PC-3 (cell line): Measurements from ENCODE around the gene PDLIM5. TPM values are rescaled to one million over a fixed set of nuclear protein-coding genes. Genes with fewer than 3 reads are reported as not detected.

Source experiments
- ATAC-seq: fragments of 200-7000 bp; cut with Tn5 transposase; 2 replicates; pipeline ENCODE4 v1.9.1; 2020; ENCODE audit warnings: mild to moderate bottlenecking, moderate library complexity
- BruUV-seq: library from RNA; stranded (reverse); fragments of 400-500 nt; replicated peaks from 2 replicates; lab custom pipeline; 2021; lab: Mats Ljungman, UMichigan
- CTCF ChIA-PET: fragments of 300-600 bp; sonication (Branson Sonifier 250); formaldehyde crosslinking; loops from one replicate; lab custom pipeline; 2022; ENCODE audit warnings: antibody characterized with exemption; lab: Charles Lee
- POLR2A ChIA-PET: fragments of 300-600 bp; sonication (Branson Sonifier 250); formaldehyde crosslinking; loops from one replicate; lab custom pipeline; 2022; ENCODE audit warnings: antibody characterized with exemption; ENCODE audit not compliant: unreplicated experiment; lab: Charles Lee
- DNase-seq: peaks from one replicate; pipeline ENCODE4 v3.0.0-alpha.2; 2015
- H2AFZ ChIP-seq: fragments of 300-600 bp; sonication (generic); 2 replicates; pipeline ENCODE4 v1.6.0; 2016; ENCODE audit warnings: antibody characterized with exemption, low read length
- H3F3A ChIP-seq: fragments of 300-600 bp; sonication (generic); one replicate; pipeline ENCODE4 v1.6.0; 2017; ENCODE audit warnings: antibody characterized with exemption, low read length, control low read depth, mild to moderate bottlenecking; ENCODE audit not compliant: unreplicated experiment
- H3K27ac ChIP-seq: fragments of 300-600 bp; sonication (generic); 2 replicates; pipeline ENCODE4 v1.5.1; 2016; ENCODE audit warnings: mild to moderate bottlenecking, low read length
- H3K27me3 ChIP-seq: fragments of 300-600 bp; sonication (generic); 2 replicates; pipeline ENCODE4 v1.6.1; 2016; ENCODE audit warnings: low read length, mixed read lengths
- H3K36me3 ChIP-seq: fragments of 300-600 bp; sonication (generic); 2 replicates; pipeline ENCODE4 v1.6.1; 2016; ENCODE audit warnings: low read depth, mixed run types, low read length, mixed read lengths
- H3K4me1 ChIP-seq: fragments of 300-600 bp; sonication (generic); 2 replicates; pipeline ENCODE4 v1.5.1; 2016; ENCODE audit warnings: low read length; ENCODE audit not compliant: insufficient read depth
- H3K4me2 ChIP-seq: fragments of 300-600 bp; sonication (generic); 2 replicates; pipeline ENCODE4 v1.6.0; 2016; ENCODE audit warnings: low read length
- H3K4me3 ChIP-seq: fragments of 300-600 bp; sonication (generic); 2 replicates; pipeline ENCODE4 v1.5.1; 2016; ENCODE audit warnings: mild to moderate bottlenecking, low read length, mixed read lengths
- H3K79me2 ChIP-seq: fragments of 300-600 bp; sonication (generic); 2 replicates; pipeline ENCODE4 v1.6.1; 2017; ENCODE audit warnings: low read length, mixed read lengths
- H3K9ac ChIP-seq: fragments of 300-600 bp; sonication (generic); 2 replicates; pipeline ENCODE4 v1.6.0; 2016; ENCODE audit warnings: mild to moderate bottlenecking, low read length
- H3K9me2 ChIP-seq: fragments of 300-600 bp; sonication (generic); replicated peaks from 2 replicates; pipeline ENCODE4 v1.6.1; 2016; ENCODE audit warnings: mixed run types, low read length, mixed read lengths
- H3K9me3 ChIP-seq: fragments of 300-600 bp; sonication (generic); 2 replicates; pipeline ENCODE4 v1.6.1; 2016; ENCODE audit warnings: low read length, mixed read lengths
- H4K20me1 ChIP-seq: fragments of 300-600 bp; sonication (generic); 2 replicates; pipeline ENCODE4 v1.6.1; 2016; ENCODE audit warnings: low read length, mixed read lengths
- EZH2 ChIP-seq: fragments of 300-600 bp; sonication (generic); IDR thresholded peaks from one replicate; pipeline ENCODE4 v1.6.1; 2017; ENCODE audit warnings: antibody characterized with exemption, mild to moderate bottlenecking, low read length; ENCODE audit not compliant: unreplicated experiment
- EZH2phosphoT487 ChIP-seq: fragments of 300-600 bp; sonication (generic); IDR thresholded peaks from 2 replicates; pipeline ENCODE4 v1.6.1; 2018; ENCODE audit warnings: mild to moderate bottlenecking, antibody characterized with exemption, low read length, borderline replicate concordance
- intact Hi-C: fragments of 100-400 bp; cut with micrococcal nuclease; formaldehyde crosslinking; loops from 2 replicates; pipeline ENCODE4 v1.9.0; 2023
- total RNA-seq: library from RNA; depleted of rRNA; stranded (reverse); fragments of >200 nt; gene quantifications from 2 replicates; pipeline ENCODE4 v1.2.3, GENCODE V29; 2014
- TF ChIP-seq, protein P1 (sequence below): fragments of 300-600 bp; sonication (generic); conservative IDR thresholded peaks from 2 replicates; pipeline ENCODE4 v1.5.1; 2017; ENCODE audit warnings: antibody characterized with exemption, low read depth, mild to moderate bottlenecking, low read length

PDLIM5 gene
- total RNA-seq, 1 experiment from 2014 or later, result 57.8 TPM

DNA sequence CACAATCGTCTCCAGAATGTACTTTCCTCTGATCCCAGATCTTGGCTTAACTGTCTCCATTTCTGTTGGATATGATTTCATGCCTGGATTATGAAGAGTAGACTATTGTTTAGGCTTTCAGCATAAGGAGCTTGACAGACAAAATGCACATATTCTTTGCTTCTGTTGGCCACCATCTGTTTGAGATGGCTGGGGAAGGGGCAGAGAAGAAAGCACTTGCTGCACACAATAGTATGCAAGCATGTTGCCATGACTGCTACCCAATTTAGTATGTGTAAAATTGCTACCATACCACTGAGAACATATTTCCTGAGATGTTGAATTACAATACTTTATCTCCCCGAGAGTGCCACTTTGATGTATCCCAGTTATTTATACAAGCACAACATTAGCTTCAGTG is 178.1 kb downstream of the PDLIM5 start:
- H3K4me1 ChIP-seq, result no peaks in the 10 kb centered on the region
- H3F3A ChIP-seq, result no peaks in the 10 kb centered on the region
- H3K9me2 ChIP-seq, result no peaks in the 10 kb centered on the region
- H4K20me1 ChIP-seq, result no peaks in the 10 kb centered on the region
- BruUV-seq, result no TSS peak
- CTCF ChIA-PET, result no interaction called here
- intact Hi-C loops, result no loop called here
- no peak for TF ChIP-seq EZH2
- TF ChIP-seq, protein P1, sequence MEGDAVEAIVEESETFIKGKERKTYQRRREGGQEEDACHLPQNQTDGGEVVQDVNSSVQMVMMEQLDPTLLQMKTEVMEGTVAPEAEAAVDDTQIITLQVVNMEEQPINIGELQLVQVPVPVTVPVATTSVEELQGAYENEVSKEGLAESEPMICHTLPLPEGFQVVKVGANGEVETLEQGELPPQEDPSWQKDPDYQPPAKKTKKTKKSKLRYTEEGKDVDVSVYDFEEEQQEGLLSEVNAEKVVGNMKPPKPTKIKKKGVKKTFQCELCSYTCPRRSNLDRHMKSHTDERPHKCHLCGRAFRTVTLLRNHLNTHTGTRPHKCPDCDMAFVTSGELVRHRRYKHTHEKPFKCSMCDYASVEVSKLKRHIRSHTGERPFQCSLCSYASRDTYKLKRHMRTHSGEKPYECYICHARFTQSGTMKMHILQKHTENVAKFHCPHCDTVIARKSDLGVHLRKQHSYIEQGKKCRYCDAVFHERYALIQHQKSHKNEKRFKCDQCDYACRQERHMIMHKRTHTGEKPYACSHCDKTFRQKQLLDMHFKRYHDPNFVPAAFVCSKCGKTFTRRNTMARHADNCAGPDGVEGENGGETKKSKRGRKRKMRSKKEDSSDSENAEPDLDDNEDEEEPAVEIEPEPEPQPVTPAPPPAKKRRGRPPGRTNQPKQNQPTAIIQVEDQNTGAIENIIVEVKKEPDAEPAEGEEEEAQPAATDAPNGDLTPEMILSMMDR, result no peak
- no peak for TF ChIP-seq EZH2phosphoT487
- no peaks in the 10 kb centered on the region for H3K36me3 ChIP-seq
- H3K9me3 ChIP-seq, result no peaks in the 10 kb centered on the region
- no peaks in the 10 kb centered on the region for H3K27me3 ChIP-seq
- H3K9ac ChIP-seq, result no peak overlapping the region
- no peaks in the 10 kb centered on the region for H3K79me2 ChIP-seq
- POLR2A ChIA-PET, result no interaction called here
- H3K27ac ChIP-seq, result no peak overlapping the region
- DNase-seq, result no peak
- no peak overlapping the region for H2AFZ ChIP-seq
- no peak overlapping the region for H3K4me3 ChIP-seq
- ATAC-seq, result no peak
- H3K4me2 ChIP-seq, result no peak overlapping the region

- Histone ChIP-seq H3K4me1 (no peaks in the 10 kb centered on the region), H3K4me3 (no peak overlapping the region), H3K79me2 (no peaks in the 10 kb centered on the region), H3F3A (no peaks in the 10 kb centered on the region), H2AFZ (no peak overlapping the region), H3K36me3 (no peaks in the 10 kb centered on the region), H3K4me2 (no peak overlapping the region), H4K20me1 (no peaks in the 10 kb centered on the region), H3K9ac (no peak overlapping the region), H3K27me3 (no peaks in the 10 kb centered on the region), H3K9me3 (no peaks in the 10 kb centered on the region), H3K27ac (no peak overlapping the region), H3K9me2 (no peaks in the 10 kb centered on the region)
- intact Hi-C loops, result no loop called here
- BruUV-seq, result no TSS peak
- POLR2A ChIA-PET, result no interaction called here
- CTCF ChIA-PET, result no interaction called here
- DNase-seq, result no peak
- no peak for TF ChIP-seq EZH2
- TF ChIP-seq EZH2phosphoT487, result no peak
- TF ChIP-seq, protein P1, result no peak
- no peak for ATAC-seq
Measured at GRCh38 chr4:94634271-94634670, 182.5 kb downstream of the PDLIM5 start.

GRCh38 chr4:94635177-94635576 is 183.4 kb downstream of the PDLIM5 start:
- CTCF ChIA-PET, result no interaction called here
- intact Hi-C loops, result no loop called here

More at GRCh38 chr4:94635177-94635576, 183.4 kb downstream of the PDLIM5 start:
- TF ChIP-seq EZH2phosphoT487 (no peak), EZH2 (no peak)
- TF ChIP-seq, protein P1, result no peak
- no TSS peak for BruUV-seq
- Histone ChIP-seq H3K4me2 (no peak overlapping the region), H3K4me3 (no peak overlapping the region), H4K20me1 (no peaks in the 10 kb centered on the region), H3K9me2 (no peaks in the 10 kb centered on the region), H2AFZ (no peak overlapping the region), H3K9me3 (no peaks in the 10 kb centered on the region), H3K79me2 (no peaks in the 10 kb centered on the region), H3K9ac (no peak overlapping the region), H3K27me3 (no peaks in the 10 kb centered on the region), H3F3A (no peaks in the 10 kb centered on the region), H3K4me1 (peaks cover under 1% of the 10 kb centered on the region; the same call in 1 of the 2 replicates), H3K36me3 (no peaks in the 10 kb centered on the region), H3K27ac (no peak overlapping the region)
- POLR2A ChIA-PET, result no interaction called here
- DNase-seq (peak; percentile 16), ATAC-seq (no peak)
